Pericardium fibroblast (primary cell): ENCODE data around the gene MPV17L2. TPM values are rescaled to one million over a fixed set of nuclear protein-coding genes. Genes with fewer than 3 reads are reported as not detected.

Experiments
- total RNA-seq: library from RNA; depleted of rRNA; stranded (reverse); fragments of >200 nt; gene quantifications from 2 replicates; pipeline ENCODE4 v1.2.3, GENCODE V29; 2015

The MPV17L2 gene
- 36.8 and 55.7 TPM in 2 replicates for total RNA-seq

GRCh38 chr19:18192673-18193387 is at the start of gene MPV17L2:
TSS of gene MPV17L2 (plus strand) at chr19:18193218. CDS start at chr19:18193282, 64 bp downstream.

DNA sequence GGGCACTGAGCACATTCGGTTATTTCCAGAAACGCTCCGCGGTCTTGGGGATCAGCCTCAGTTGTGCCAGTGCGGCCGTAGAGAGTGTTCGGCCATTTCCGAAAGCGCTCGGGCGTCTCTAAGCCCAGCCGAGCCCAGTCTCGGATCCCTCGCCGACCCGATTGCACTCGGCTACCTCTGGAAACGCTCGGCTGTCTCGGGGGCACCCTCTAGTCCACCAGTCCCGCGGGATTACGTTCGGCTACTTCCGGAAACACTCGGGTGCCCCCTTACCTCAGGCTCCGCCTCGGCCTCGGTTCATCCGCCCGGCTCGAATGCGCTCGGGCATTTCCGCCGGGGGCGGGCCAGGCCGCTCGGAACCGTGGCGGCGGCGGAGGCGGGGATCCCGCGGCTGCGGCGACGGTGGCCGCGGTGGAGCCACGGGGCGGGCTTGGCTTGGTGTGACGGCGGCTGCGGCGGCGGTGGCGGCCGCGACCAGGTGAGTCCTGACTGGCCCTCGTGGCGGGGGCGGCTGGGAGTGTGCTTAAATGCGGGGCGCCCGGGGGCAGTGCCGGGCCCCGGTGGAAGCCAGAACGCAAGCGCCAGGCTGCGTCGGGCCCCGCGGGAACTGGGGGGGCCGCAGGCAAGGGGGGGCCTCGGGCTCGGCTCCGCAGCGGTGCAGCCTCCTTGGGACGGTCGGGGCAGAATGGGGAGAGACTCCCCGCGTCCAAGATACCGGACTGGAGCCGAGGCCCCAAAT is 40.0 kb upstream of the MPV17L2 start, which contains the start of gene PIK3R2:
PIK3R2 (plus strand) TSS at position 347 of the 739 bp plus-strand sequence. CDS start 2,717 bp downstream, outside the sequence.

GRCh38 chr19:18173572-18174288 is 19.3 kb upstream of the MPV17L2 start, which contains the start of gene IFI30:
TSS of gene IFI30 (plus strand) at chr19:18173813. CDS start at chr19:18173842, 29 bp downstream.

DNA sequence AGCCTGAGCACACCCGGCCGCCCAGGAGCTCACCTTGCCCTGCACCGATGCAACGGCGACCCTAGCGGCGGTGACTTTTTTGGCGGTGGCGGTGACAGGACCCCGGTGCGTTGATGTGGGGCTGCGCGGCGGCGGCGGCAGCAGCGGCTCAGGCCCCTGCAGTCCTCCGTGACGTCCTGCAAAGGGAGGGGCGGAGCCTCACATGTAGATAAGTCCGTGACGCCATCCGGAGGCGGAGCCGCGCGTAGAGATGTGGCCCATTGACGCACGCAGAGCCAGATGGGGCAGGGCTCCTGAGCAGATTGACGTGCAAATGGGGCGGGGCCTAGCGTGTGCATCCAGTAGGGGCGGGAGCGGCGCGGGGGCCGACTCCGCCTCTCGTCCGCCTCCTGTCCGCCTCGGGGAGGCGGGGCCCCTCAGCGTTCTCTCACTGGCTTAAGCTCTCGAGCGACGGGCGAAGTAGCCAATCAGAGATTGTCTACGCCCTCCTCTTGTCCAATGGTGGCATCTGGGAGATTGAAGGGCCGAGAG is 10.9 kb downstream of the MPV17L2 start, which contains the start of gene RAB3A:
RAB3A (minus strand) TSS at position 180 of the 531 bp plus-strand sequence. CDS start 1,302 bp downstream, outside the sequence.

GRCh38 chr19:18225702-18226468 is 32.9 kb downstream of the MPV17L2 start, which contains the start of gene PDE4C:
TSS of gene PDE4C (minus strand) at chr19:18226438. CDS start at chr19:18226415, 23 bp downstream.

Other genes with a start within 250 kb of the MPV17L2 start
- 0.51 TPM in 1 of 2 replicates, not detected in the other for gene KCNN1, start 226.1 kb upstream of the MPV17L2 start, total RNA-seq
- gene ARRDC2, start 185.0 kb upstream of the MPV17L2 start, total RNA-seq, result 11.4 and 13.3 TPM in 2 replicates
- not detected in 2 replicates for gene IL12RB1, start 106.3 kb upstream of the MPV17L2 start, total RNA-seq
- gene MAST3, start 95.4 kb upstream of the MPV17L2 start, total RNA-seq, result 4.3 and 7.1 TPM in 2 replicates
- 48.8 and 49.8 TPM in 2 replicates for gene PIK3R2, start 40.1 kb upstream of the MPV17L2 start, total RNA-seq
- gene IFI30, start 19.4 kb upstream of the MPV17L2 start, total RNA-seq, result 3.5 TPM in 1 of 2 replicates, not detected in the other
- 2.0 and 2.2 TPM in 2 replicates for gene RAB3A, start 10.8 kb downstream of the MPV17L2 start, total RNA-seq
- 6.2 TPM in 1 of 2 replicates, not detected in the other for gene PDE4C, start 33.2 kb downstream of the MPV17L2 start, total RNA-seq
- gene IQCN, start 81.2 kb downstream of the MPV17L2 start, total RNA-seq, result 0.47 and 1.8 TPM in 2 replicates
- 364 and 374 TPM in 2 replicates for gene JUND, start 88.4 kb downstream of the MPV17L2 start, total RNA-seq
- gene LSM4, start 129.9 kb downstream of the MPV17L2 start, total RNA-seq, result 150 and 182 TPM in 2 replicates
- gene PGPEP1, start 147.4 kb downstream of the MPV17L2 start, total RNA-seq, result 6.1 and 32.4 TPM in 2 replicates
- gene GDF15, start 192.9 kb downstream of the MPV17L2 start, total RNA-seq, result 28.9 and 61.3 TPM in 2 replicates
- gene LRRC25, start 204.4 kb downstream of the MPV17L2 start, total RNA-seq, result 0.12 TPM in 1 of 2 replicates, not detected in the other
- gene SSBP4, start 226.2 kb downstream of the MPV17L2 start, total RNA-seq, result 159 and 208 TPM in 2 replicates
- 27.2 and 49.5 TPM in 2 replicates for gene ISYNA1, start 244.9 kb downstream of the MPV17L2 start, total RNA-seq